IMR-90 (cell line): ENCODE measurements around the gene UBL4B. TPM values are rescaled to one million over a fixed set of nuclear protein-coding genes. Genes with fewer than 3 reads are reported as not detected.

Source experiments
- ATAC-seq: fragments of 200-7000 bp; cut with Tn5 transposase; 2 replicates; pipeline ENCODE4 v1.9.1; 2020; ENCODE audit warnings: low read depth, mild to moderate bottlenecking, moderate library complexity
- BruUV-seq: library from RNA; stranded (reverse); fragments of 400-500 nt; replicated peaks from 2 replicates; lab custom pipeline; 2021; lab: Mats Ljungman, UMichigan
- CTCF ChIA-PET: fragments of 300-600 bp; formaldehyde crosslinking; extraction: SDS; loops from one replicate; lab custom pipeline; 2021; ENCODE audit warnings: antibody characterized with exemption; lab: Yijun Ruan, JAX
- POLR2A ChIA-PET: fragments of 300-600 bp; sonication (Branson Sonifier 250); formaldehyde crosslinking; loops from one replicate; lab custom pipeline; 2022; ENCODE audit warnings: antibody characterized with exemption; ENCODE audit not compliant: unreplicated experiment; lab: Charles Lee
- DNase-seq: peaks from one replicate; pipeline ENCODE4 v3.0.0; 2013
- H2AFZ ChIP-seq: replicated peaks from 2 replicates; pipeline ENCODE3; 2013; ENCODE audit warnings: low read length, mild to moderate bottlenecking; ENCODE audit not compliant: poor library complexity
- H2AK5ac ChIP-seq: 2 replicates; pipeline ENCODE4 v1.6.1; 2013; ENCODE audit warnings: low read depth, low read length, inconsistent platforms
- H2AK9ac ChIP-seq: replicated peaks from 2 replicates; pipeline ENCODE3; 2013; ENCODE audit warnings: mild to moderate bottlenecking, low read depth, low read length, moderate library complexity; ENCODE audit not compliant: poor library complexity
- H2BK120ac ChIP-seq: 2 replicates; pipeline ENCODE4 v1.6.1; 2013; ENCODE audit warnings: low read depth, low read length, inconsistent platforms
- H2BK15ac ChIP-seq: 3 replicates; pipeline ENCODE4 v1.6.1; 2013; ENCODE audit warnings: low read depth, low read length, inconsistent platforms
- H2BK20ac ChIP-seq: 2 replicates; pipeline ENCODE4 v1.6.1; 2013; ENCODE audit warnings: low read depth, mild to moderate bottlenecking, inconsistent platforms, low read length, moderate library complexity
- H2BK5ac ChIP-seq: 2 replicates; pipeline ENCODE4 v1.6.1; 2013; ENCODE audit warnings: mild to moderate bottlenecking, low read depth, low read length, inconsistent platforms; ENCODE audit not compliant: poor library complexity, severe bottlenecking
- H3K14ac ChIP-seq: replicated peaks from 2 replicates; pipeline ENCODE4 v1.6.1; 2013; ENCODE audit warnings: low read depth, low read length, inconsistent platforms
- H3K18ac ChIP-seq: 2 replicates; pipeline ENCODE4 v1.6.1; 2013; ENCODE audit warnings: low read depth, low read length, control low read depth
- H3K23ac ChIP-seq: 2 replicates; pipeline ENCODE4 v1.6.1; 2013; ENCODE audit warnings: low read depth, low read length, inconsistent platforms
- H3K27ac ChIP-seq: 2 replicates; pipeline ENCODE4 v1.5.1; 2013; ENCODE audit warnings: mild to moderate bottlenecking, control low read depth, low read length; ENCODE audit not compliant: insufficient read depth
- H3K27me3 ChIP-seq: 2 replicates; pipeline ENCODE4 v1.6.1; 2013; ENCODE audit warnings: low read length; ENCODE audit not compliant: control insufficient read depth, insufficient read depth
- H3K36me3 ChIP-seq: 2 replicates; pipeline ENCODE4 v1.6.1; 2013; ENCODE audit warnings: low read length, mixed read lengths; ENCODE audit not compliant: control insufficient read depth, insufficient read depth
- H3K4ac ChIP-seq: 2 replicates; pipeline ENCODE4 v1.6.1; 2013; ENCODE audit warnings: low read depth, low read length, inconsistent platforms
- H3K4me1 ChIP-seq: 2 replicates; pipeline ENCODE4 v1.6.1; 2013; ENCODE audit warnings: low read length, mixed read lengths; ENCODE audit not compliant: control insufficient read depth, insufficient read depth
- H3K4me2 ChIP-seq: 2 replicates; pipeline ENCODE4 v1.6.1; 2013; ENCODE audit warnings: low read depth, mild to moderate bottlenecking, control low read depth, low read length, moderate library complexity
- H3K4me3 ChIP-seq: 2 replicates; pipeline ENCODE4 v1.5.1; 2013; ENCODE audit warnings: low read depth, mild to moderate bottlenecking, control low read depth, low read length, moderate library complexity; ENCODE audit not compliant: insufficient read depth
- H3K56ac ChIP-seq: 2 replicates; pipeline ENCODE4 v1.6.1; 2013; ENCODE audit warnings: low read length, inconsistent platforms; ENCODE audit not compliant: insufficient read depth; ENCODE audit errors: extremely low read depth
- H3K79me1 ChIP-seq, 2 experiments: 2 replicates each; pipeline ENCODE4 v1.6.1; 2013; ENCODE audit warnings: low read length in 2 of 2, inconsistent platforms in 1 of 2, low read depth in 1 of 2
- H3K9ac ChIP-seq: 2 replicates; pipeline ENCODE4 v1.6.1; 2013; ENCODE audit warnings: low read depth, low read length, control low read depth
- H3K9me1 ChIP-seq: 2 replicates; pipeline ENCODE4 v1.6.1; 2013; ENCODE audit warnings: low read length, inconsistent platforms; ENCODE audit not compliant: insufficient read depth
- H3K9me3 ChIP-seq: 2 replicates; pipeline ENCODE4 v1.6.1; 2013; ENCODE audit warnings: low read length; ENCODE audit not compliant: control insufficient read depth, insufficient read depth
- H4K20me1 ChIP-seq: 2 replicates; pipeline ENCODE4 v1.6.1; 2013; ENCODE audit warnings: low read length, inconsistent platforms; ENCODE audit not compliant: insufficient read depth
- H4K5ac ChIP-seq: 2 replicates; pipeline ENCODE4 v1.6.1; 2013; ENCODE audit warnings: mild to moderate bottlenecking, low read depth, low read length, control low read depth
- H4K8ac ChIP-seq, 2 experiments: 2 replicates each; pipeline ENCODE4 v1.6.1; 2013; ENCODE audit warnings: low read depth in 2 of 2, low read length in 2 of 2, control low read depth in 1 of 2, inconsistent platforms in 1 of 2
- H4K91ac ChIP-seq: 2 replicates; pipeline ENCODE4 v1.6.1; 2013; ENCODE audit warnings: low read depth, low read length, inconsistent platforms; ENCODE audit not compliant: insufficient read depth
- BHLHE40 ChIP-seq: fragments of 150-350 bp; IDR thresholded peaks from 2 replicates; pipeline ENCODE4 v1.6.1; 2016; ENCODE audit warnings: mild to moderate bottlenecking, low read depth, low read length
- CEBPB ChIP-seq: IDR thresholded peaks from 2 replicates; pipeline ENCODE4 v1.6.1; 2012; ENCODE audit warnings: low read depth, low read length, improper control_type of control experiment
- CHD1 ChIP-seq: IDR thresholded peaks from 2 replicates; pipeline ENCODE4 v1.6.1; 2012; ENCODE audit warnings: low read depth, low read length, improper control_type of control experiment
- CTCF ChIP-seq: conservative IDR thresholded peaks from 2 replicates; pipeline ENCODE4 v1.5.1; 2012; ENCODE audit warnings: mild to moderate bottlenecking, low read depth, low read length, improper control_type of control experiment
- RCOR1 ChIP-seq: IDR thresholded peaks from 2 replicates; pipeline ENCODE4 v1.6.1; 2012; ENCODE audit warnings: mild to moderate bottlenecking, low read length, improper control_type of control experiment; ENCODE audit not compliant: insufficient replicate concordance
- WGBS, 2 experiments: methylation state at CpG; one replicate each; pipeline versions ENCODE4 v1.1.5 to v1.1.7; 2013; ENCODE audit warnings: missing lambda C conversion rate in 2 of 2; ENCODE audit not compliant: insufficient read length in 1 of 2; ENCODE audit errors: extremely low coverage in 2 of 2; 5-methylcytosine and 5-hydroxymethylcytosine counted together
- dilution Hi-C: fragments of 300-500 bp; cut with HindIII; formaldehyde crosslinking; loops from one replicate; pipeline ENCODE4 v1.14.3; 2018; ENCODE audit warnings: low sequenced_read_pairs; ENCODE audit not compliant: unreplicated experiment
- in situ Hi-C: fragments of 300-500 bp; cut with MboI; formaldehyde crosslinking; loops from 3 replicates; pipeline ENCODE4 v1.14.3; 2019; ENCODE audit warnings: low sequenced_read_pairs, inconsistent platforms, mixed read lengths
- intact Hi-C: fragments of 100-400 bp; cut with micrococcal nuclease; formaldehyde crosslinking; loops from 2 replicates; pipeline ENCODE4 v1.10.0; 2022
- polyA plus RNA-seq, 3 experiments: library from polyadenylated mRNA; depleted of rRNA; stranded (reverse); fragments of >200 nt; gene quantifications; 2 replicates each; pipeline ENCODE4 v1.2.3, GENCODE V29; 2012; ENCODE audit warnings: low replicate concordance in 1 of 3
- total RNA-seq: library from RNA; depleted of rRNA; stranded (reverse); fragments of >200 nt; gene quantifications from 2 replicates; pipeline ENCODE4 v1.2.3, GENCODE V29; 2012

Gene UBL4B
- total and polyA plus RNA-seq, 2 of the 4 experiments (the other 2 are of a cell fraction): not detected

GRCh38 chr1:110160538-110161100 is 48.4 kb downstream of the UBL4B start:
- intact Hi-C loops (no loop called here), in situ Hi-C loops (no loop called here)

More at GRCh38 chr1:110160538-110161100, 48.4 kb downstream of the UBL4B start:
- Histone ChIP-seq H3K4me2 (no peak overlapping the region), H2AFZ (no peak overlapping the region), H3K9ac (no peak overlapping the region), H3K18ac (no peak overlapping the region), H4K91ac (no peak overlapping the region), H3K56ac (no peak overlapping the region), H3K4ac (no peak overlapping the region), H2BK15ac (no peak overlapping the region), H3K9me3 (no peaks in the 10 kb centered on the region), H3K79me1 (no peaks in the 10 kb centered on the region), H2BK5ac (no peak overlapping the region), H2BK20ac (no peak overlapping the region), H4K8ac (no peak overlapping the region), H4K20me1 (no peaks in the 10 kb centered on the region), H3K23ac (no peak overlapping the region), H3K27ac (no peak overlapping the region), H2AK5ac (no peak overlapping the region), H3K27me3 (peaks cover 9% of the 10 kb centered on the region), H3K4me3 (no peak overlapping the region), H3K36me3 (no peaks in the 10 kb centered on the region), H4K5ac (no peak overlapping the region), H2BK120ac (no peak overlapping the region), H2AK9ac (no peak overlapping the region), H3K4me1 (no peaks in the 10 kb centered on the region), H3K9me1 (no peaks in the 10 kb centered on the region), H3K14ac (no peak overlapping the region)
- dilution Hi-C loops: no loop called here
- ATAC-seq (no peak), DNase-seq (no peak)
- no peak for TF ChIP-seq CHD1
- TF ChIP-seq RCOR1: no peak
- TF ChIP-seq CEBPB: no peak
- no peak for TF ChIP-seq CTCF
- no peak for TF ChIP-seq BHLHE40
- WGBS, 2 experiments: 39% methylated on average over 9 of the region's 10 CpGs; no CpG with 5 or more reads in 1 of the 2 experiments
- POLR2A ChIA-PET: no interaction called here
- no TSS peak for BruUV-seq
- CTCF ChIA-PET: no interaction called here
